SU-DHL-6 (cell line): ENCODE results near the gene OVOL1.

Source experiments
- H2AFZ ChIP-seq: fragments of 200-600 bp; sonication (generic); 2 replicates; pipeline ENCODE4 v1.6.1; 2014; ENCODE audit warnings: low read depth, mild to moderate bottlenecking, moderate library complexity, mixed read lengths, antibody characterized with exemption, low read length; ENCODE audit not compliant: severe bottlenecking
- H3F3A ChIP-seq: fragments of 200-600 bp; shearing (Covaris generic); 2 replicates; pipeline ENCODE4 v1.6.0; 2016; ENCODE audit warnings: antibody characterized with exemption, mild to moderate bottlenecking; ENCODE audit not compliant: insufficient read depth
- H3K27ac ChIP-seq: fragments of 200-600 bp; sonication (generic); 2 replicates; pipeline ENCODE4 v1.5.1; 2016; ENCODE audit warnings: low read depth, mild to moderate bottlenecking, low read length, moderate library complexity, mixed read lengths
- H3K27me3 ChIP-seq: fragments of 200-600 bp; sonication (generic), shearing (Covaris generic); 2 replicates; pipeline ENCODE4 v1.6.0; 2014; ENCODE audit warnings: mild to moderate bottlenecking, low read length
- H3K36me3 ChIP-seq: fragments of 200-600 bp; sonication (generic); 2 replicates; pipeline ENCODE4 v1.6.1; 2014; ENCODE audit warnings: mild to moderate bottlenecking, low read length, mixed read lengths
- H3K4me2 ChIP-seq: fragments of 300-600, 200-600 bp; shearing (Covaris generic), sonication (generic); 2 replicates; pipeline ENCODE4 v1.6.0; 2014; ENCODE audit warnings: low read length, low read depth, mild to moderate bottlenecking; ENCODE audit not compliant: poor library complexity, severe bottlenecking
- H3K4me3 ChIP-seq: fragments of 200-600 bp; sonication (generic); 2 replicates; pipeline ENCODE4 v1.5.1; 2014; ENCODE audit warnings: antibody characterized with exemption, low read length, mild to moderate bottlenecking, mixed read lengths; ENCODE audit not compliant: insufficient read depth, poor library complexity, severe bottlenecking
- H3K79me2 ChIP-seq: fragments of 200-600 bp; sonication (generic); 2 replicates; pipeline ENCODE4 v1.6.1; 2014; ENCODE audit warnings: mild to moderate bottlenecking, low read length, moderate library complexity; ENCODE audit not compliant: insufficient read depth
- H3K9ac ChIP-seq: fragments of 200-600 bp; sonication (generic); 2 replicates; pipeline ENCODE4 v1.7.0; 2014; ENCODE audit warnings: mild to moderate bottlenecking, low read length
- H3K9me2 ChIP-seq: fragments of 200-600 bp; sonication (generic); replicated peaks from 2 replicates; pipeline ENCODE4 v1.6.1; 2014; ENCODE audit warnings: low read length; ENCODE audit not compliant: insufficient read depth
- H3K9me3 ChIP-seq: fragments of 200-600 bp; sonication (generic); 2 replicates; pipeline ENCODE4 v1.6.1; 2014; ENCODE audit warnings: low read length, mixed read lengths; ENCODE audit not compliant: insufficient read depth
- H4K20me1 ChIP-seq: fragments of 200-600 bp; sonication (generic); 2 replicates; pipeline ENCODE4 v1.6.1; 2014; ENCODE audit warnings: low read depth, mild to moderate bottlenecking, antibody characterized with exemption, low read length, moderate library complexity, mixed read lengths
- CTCF ChIP-seq: fragments of 200-600 bp; sonication (generic); IDR thresholded peaks from one replicate; pipeline ENCODE4 v1.5.1; 2017; ENCODE audit warnings: antibody characterized with exemption, mild to moderate bottlenecking, low read length, moderate library complexity; ENCODE audit not compliant: insufficient read depth, poor library complexity, severe bottlenecking
- EZH2phosphoT487 ChIP-seq: fragments of 200-600 bp; sonication (generic), shearing (Covaris generic); conservative IDR thresholded peaks from 2 replicates; pipeline ENCODE4 v1.6.1; 2018; ENCODE audit warnings: mild to moderate bottlenecking, antibody characterized with exemption, low read length, moderate library complexity, mixed read lengths

OVOL1 gene

GRCh38 chr11:65814986-65815565 is 28.2 kb downstream of the OVOL1 start:
- no peaks in the 10 kb centered on the region for H3K9me3 ChIP-seq
- no peaks in the 10 kb centered on the region for H3K9me2 ChIP-seq
- no peaks in the 10 kb centered on the region for H3F3A ChIP-seq
- no peak overlapping the region for H2AFZ ChIP-seq
- TF ChIP-seq CTCF (no peak), EZH2phosphoT487 (no peak)
- H3K4me2 ChIP-seq = no peak overlapping the region
- no peaks in the 10 kb centered on the region for H3K36me3 ChIP-seq
- H3K4me3 ChIP-seq = no peak overlapping the region
- no peaks in the 10 kb centered on the region for H3K79me2 ChIP-seq
- no peak overlapping the region for H3K27ac ChIP-seq
- no peaks in the 10 kb centered on the region for H3K27me3 ChIP-seq
- no peaks in the 10 kb centered on the region for H4K20me1 ChIP-seq
- no peak overlapping the region for H3K9ac ChIP-seq

GRCh38 chr11:65816696-65817095 is 29.8 kb downstream of the OVOL1 start:
- Histone ChIP-seq H3K4me2 (no peak overlapping the region), H3K9me2 (no peaks in the 10 kb centered on the region), H3K9me3 (no peaks in the 10 kb centered on the region), H2AFZ (no peak overlapping the region), H3K27me3 (no peaks in the 10 kb centered on the region), H3F3A (no peaks in the 10 kb centered on the region), H3K4me3 (no peak overlapping the region), H4K20me1 (no peaks in the 10 kb centered on the region), H3K9ac (no peak overlapping the region), H3K27ac (no peak overlapping the region), H3K36me3 (no peaks in the 10 kb centered on the region), H3K79me2 (no peaks in the 10 kb centered on the region)
- TF ChIP-seq EZH2phosphoT487 (no peak), CTCF (no peak)

GRCh38 chr11:65817312-65817834 is 30.5 kb downstream of the OVOL1 start:
- Histone ChIP-seq H3K79me2 (no peaks in the 10 kb centered on the region), H3K9me2 (no peaks in the 10 kb centered on the region), H3F3A (no peaks in the 10 kb centered on the region), H3K9ac (peak overlapping the region; percentile 65), H3K27ac (no peak overlapping the region), H3K4me2 (peak overlapping the region; percentile 65), H3K27me3 (no peaks in the 10 kb centered on the region), H3K4me3 (peak overlapping the region; percentile 66), H3K9me3 (no peaks in the 10 kb centered on the region), H2AFZ (peak overlapping the region; percentile 84), H4K20me1 (no peaks in the 10 kb centered on the region), H3K36me3 (no peaks in the 10 kb centered on the region)
- no peak for TF ChIP-seq CTCF
- TF ChIP-seq EZH2phosphoT487 = no peak
